ENCODE data around the gene PBX3. TPM values are rescaled to one million over a fixed set of nuclear protein-coding genes. Genes with fewer than 3 reads are reported as not detected.

PBX3 gene
- total RNA-seq, 6 experiments from 2014 or later: 13.0 to 20.2 (median 15.0) TPM

DNA sequence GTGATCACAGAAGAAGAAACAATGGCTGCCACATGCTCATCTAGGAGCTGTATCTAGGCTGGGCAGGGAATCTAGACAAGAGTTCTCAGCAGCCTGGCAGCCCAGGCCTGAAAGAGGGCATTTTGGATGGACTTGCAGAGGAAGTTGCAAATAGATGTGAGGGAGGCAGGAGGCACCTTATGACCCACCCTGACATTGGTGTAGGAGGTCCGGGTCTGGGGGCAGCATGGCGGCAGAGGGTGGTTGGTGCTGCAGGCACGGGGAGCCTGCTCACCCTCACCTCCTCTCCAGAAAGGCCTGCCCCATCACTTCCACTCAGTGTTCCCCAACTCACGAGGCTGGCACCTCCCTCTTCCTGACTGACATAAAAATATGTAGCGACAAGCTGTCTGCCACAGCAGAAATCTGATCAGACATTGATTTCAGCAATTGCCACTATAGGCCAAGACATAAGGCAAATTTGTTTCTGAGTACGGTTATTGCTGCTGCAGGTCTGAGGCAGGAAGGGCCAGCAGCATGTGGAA lies 217.6 kb downstream of the PBX3 start:
- TF ChIP-seq, protein P1, sequence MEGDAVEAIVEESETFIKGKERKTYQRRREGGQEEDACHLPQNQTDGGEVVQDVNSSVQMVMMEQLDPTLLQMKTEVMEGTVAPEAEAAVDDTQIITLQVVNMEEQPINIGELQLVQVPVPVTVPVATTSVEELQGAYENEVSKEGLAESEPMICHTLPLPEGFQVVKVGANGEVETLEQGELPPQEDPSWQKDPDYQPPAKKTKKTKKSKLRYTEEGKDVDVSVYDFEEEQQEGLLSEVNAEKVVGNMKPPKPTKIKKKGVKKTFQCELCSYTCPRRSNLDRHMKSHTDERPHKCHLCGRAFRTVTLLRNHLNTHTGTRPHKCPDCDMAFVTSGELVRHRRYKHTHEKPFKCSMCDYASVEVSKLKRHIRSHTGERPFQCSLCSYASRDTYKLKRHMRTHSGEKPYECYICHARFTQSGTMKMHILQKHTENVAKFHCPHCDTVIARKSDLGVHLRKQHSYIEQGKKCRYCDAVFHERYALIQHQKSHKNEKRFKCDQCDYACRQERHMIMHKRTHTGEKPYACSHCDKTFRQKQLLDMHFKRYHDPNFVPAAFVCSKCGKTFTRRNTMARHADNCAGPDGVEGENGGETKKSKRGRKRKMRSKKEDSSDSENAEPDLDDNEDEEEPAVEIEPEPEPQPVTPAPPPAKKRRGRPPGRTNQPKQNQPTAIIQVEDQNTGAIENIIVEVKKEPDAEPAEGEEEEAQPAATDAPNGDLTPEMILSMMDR (IDR thresholded peaks at IDR 0.05): no peak
- TF ChIP-seq POLR2A (IDR thresholded peaks at IDR 0.05): no peak

DNA sequence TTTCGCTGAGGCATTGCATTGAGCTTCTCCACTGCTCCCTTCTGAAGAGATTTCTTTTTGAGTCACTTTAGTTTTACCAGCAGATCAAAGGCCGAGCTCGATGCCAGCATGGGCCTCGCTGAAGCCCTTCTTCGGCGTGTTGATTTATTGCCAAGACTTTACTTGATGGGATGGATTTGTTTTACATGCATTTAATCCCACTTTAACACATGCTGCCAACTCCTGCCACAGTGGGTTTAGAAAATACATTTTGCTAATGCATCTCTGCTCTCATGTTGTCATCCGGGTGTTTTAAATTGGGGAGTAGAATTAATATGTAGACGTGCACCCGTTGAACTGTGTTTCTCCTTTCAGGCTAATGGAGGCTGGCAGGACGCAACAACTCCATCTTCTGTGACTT lies 218.3 kb downstream of the PBX3 start:
- intact Hi-C loops (cut with DNase I): no loop called here
- Histone ChIP-seq H3K36me3 (peaks cover 0 to 19% (median 0%) of the 10 kb centered on the region in 4 donors), H3K9me3 (no peaks in the 10 kb centered on the region), H3K4me1 (no peaks in the 10 kb centered on the region), H3K4me3 (no peak overlapping the region), H3K27me3 (no peaks in the 10 kb centered on the region), H3K27ac (no peak overlapping the region)
- TF ChIP-seq, protein P1 (IDR thresholded peaks at IDR 0.05): no peak
- WGBS (ENCODE audit: insufficient coverage, low coverage, low lambda C conversion rate, missing lambda C conversion rate): 97% methylated on average over 10 of the region's 10 CpGs
- DNase-seq (no peak), ATAC-seq (no peak)

More for the DNA sequence above, 217.6 kb downstream of the PBX3 start:
- Histone ChIP-seq H3K27ac (no peak overlapping the region), H3K9me3 (no peaks in the 10 kb centered on the region), H3K27me3 (no peaks in the 10 kb centered on the region), H3K4me1 (no peaks in the 10 kb centered on the region), H3K4me3 (no peak overlapping the region), H3K36me3 (peaks cover 0 to 19% (median 0%) of the 10 kb centered on the region in 4 donors)
- 100% methylated on average over 1 of the region's 6 CpGs for WGBS (ENCODE audit: insufficient coverage, low coverage, low lambda C conversion rate, missing lambda C conversion rate)
- ATAC-seq (no peak), DNase-seq (no peak)
- intact Hi-C loops (cut with DNase I): no loop called here

DNA sequence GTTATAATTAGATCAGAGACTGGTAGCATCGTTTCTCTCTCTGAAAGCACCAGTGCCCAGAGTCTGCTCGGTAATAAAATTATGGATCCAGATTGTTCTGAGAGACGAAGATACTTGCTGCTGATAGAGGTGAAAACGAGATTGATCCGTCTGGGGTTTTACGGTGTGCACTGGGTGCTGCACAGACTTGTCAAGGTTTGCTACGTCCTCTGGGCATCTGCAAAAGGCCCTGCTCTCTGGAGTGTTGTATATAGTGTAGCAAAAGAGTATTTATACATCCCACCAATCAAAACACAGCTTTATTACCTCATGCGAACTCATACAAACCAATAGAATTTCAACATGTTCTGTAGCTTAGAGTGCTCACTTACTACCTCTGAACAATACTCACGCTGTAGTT lies 219.3 kb downstream of the PBX3 start:
- Histone ChIP-seq H3K36me3 (peaks cover 0 to 19% (median 0%) of the 10 kb centered on the region in 4 donors), H3K27me3 (no peaks in the 10 kb centered on the region), H3K4me3 (no peak overlapping the region), H3K27ac (no peak overlapping the region), H3K4me1 (no peaks in the 10 kb centered on the region), H3K9me3 (no peaks in the 10 kb centered on the region)
- intact Hi-C loops (cut with DNase I): no loop called here
- WGBS (ENCODE audit: insufficient coverage, low coverage, low lambda C conversion rate, missing lambda C conversion rate): 88% methylated on average over 9 of the region's 9 CpGs
- ATAC-seq: no peak
- TF ChIP-seq, protein P1 (IDR thresholded peaks at IDR 0.05): no peak
- no peak for TF ChIP-seq POLR2A (IDR thresholded peaks at IDR 0.05)
- no peak for DNase-seq

DNA sequence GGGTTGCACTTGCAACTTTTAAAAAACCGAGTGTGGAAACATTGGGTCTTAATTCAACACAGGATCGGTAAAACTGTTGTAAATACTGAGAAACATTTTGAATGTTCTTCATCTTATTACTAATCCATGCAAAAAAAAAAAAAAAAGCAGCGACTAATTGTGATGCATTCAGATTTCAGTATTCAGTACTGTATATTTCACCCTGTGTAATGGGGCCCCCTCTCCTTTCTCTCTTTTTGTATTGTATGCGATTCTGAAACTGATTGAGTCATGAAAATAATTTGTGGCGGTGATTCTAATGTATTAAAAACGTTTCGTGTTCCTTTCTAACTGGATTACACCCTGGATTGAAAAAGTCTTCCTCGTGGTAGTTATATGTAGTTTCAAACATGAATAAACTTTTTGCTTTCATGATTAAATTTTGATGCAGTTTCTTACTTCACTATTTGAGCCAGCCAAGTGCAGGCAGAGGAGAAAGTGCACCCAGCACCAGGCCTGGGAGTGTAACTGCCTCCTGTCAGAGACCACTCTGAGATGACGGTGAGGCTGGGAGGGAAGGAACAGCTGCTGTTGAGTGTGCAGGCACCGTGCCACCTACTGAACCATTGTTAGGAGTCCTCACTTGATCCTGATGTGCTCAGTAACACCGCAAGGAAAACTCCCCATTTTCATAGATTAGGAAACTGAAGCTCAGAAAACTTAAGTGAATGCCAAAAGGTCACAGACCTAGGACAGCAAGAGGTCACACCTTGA lies 220.0 kb downstream of the PBX3 start:
- ATAC-seq (no peak), DNase-seq (no peak)
- peaks cover 0 to 19% (median 0%) of the 10 kb centered on the region in 4 donors for H3K36me3 ChIP-seq
- no peaks in the 10 kb centered on the region for H3K4me1 ChIP-seq
- TF ChIP-seq, protein P1 (IDR thresholded peaks at IDR 0.05): no peak
- no peak for TF ChIP-seq POLR2A (IDR thresholded peaks at IDR 0.05)
- H3K27ac ChIP-seq: no peak overlapping the region
- intact Hi-C loops (cut with DNase I): no loop called here
- no peaks in the 10 kb centered on the region for H3K9me3 ChIP-seq
- 72% methylated on average over 8 of the region's 11 CpGs for WGBS (ENCODE audit: insufficient coverage, low coverage, low lambda C conversion rate, missing lambda C conversion rate)
- H3K27me3 ChIP-seq: no peaks in the 10 kb centered on the region
- no peak overlapping the region for H3K4me3 ChIP-seq
